GM21717 (cell line): ENCODE results near the gene B3GALT5.
"Not testable (repeated sequence)": the region's sequence is repeated elsewhere in the genome, so short reads cannot be mapped to it uniquely, and the experiment has no call there.

Experiments
- ATAC-seq: cut with Tn5 transposase; IDR thresholded peaks from one replicate; pipeline ENCODE4 v1.9.1; 2021; ENCODE audit warnings: mild to moderate bottlenecking, moderate library complexity; ENCODE audit not compliant: unreplicated experiment

B3GALT5 gene

GRCh38 chr21:39688010-39688409 lies 75.3 kb downstream of the B3GALT5 start:
- no peak for ATAC-seq

- not testable (repeated sequence) for ATAC-seq
Observed at GRCh38 chr21:39689860-39690259, 77.1 kb downstream of the B3GALT5 start.

- no peak for ATAC-seq
Observed at GRCh38 chr21:39690454-39690853, 77.7 kb downstream of the B3GALT5 start.

- ATAC-seq, result no peak
Observed at GRCh38 chr21:39694750-39695149, 82.0 kb downstream of the B3GALT5 start.

- no peak for ATAC-seq
Observed at GRCh38 chr21:39696196-39696595, 83.5 kb downstream of the B3GALT5 start.

GRCh38 chr21:39696618-39697017 lies 83.9 kb downstream of the B3GALT5 start:
- no peak for ATAC-seq

- no peak for ATAC-seq
Observed at GRCh38 chr21:39700318-39700717, 87.6 kb downstream of the B3GALT5 start.

GRCh38 chr21:39703578-39703977 lies 90.8 kb downstream of the B3GALT5 start:
- no peak for ATAC-seq

GRCh38 chr21:39705849-39706248 lies 93.1 kb downstream of the B3GALT5 start:
- ATAC-seq, result no peak

- no peak for ATAC-seq
Observed at GRCh38 chr21:39707316-39707715, 94.6 kb downstream of the B3GALT5 start.

GRCh38 chr21:39710866-39711265 lies 98.1 kb downstream of the B3GALT5 start:
- no peak for ATAC-seq

GRCh38 chr21:39712273-39712672 lies 99.5 kb downstream of the B3GALT5 start:
- ATAC-seq, result no peak

- no peak for ATAC-seq
Observed at GRCh38 chr21:39712976-39713375, 100.2 kb downstream of the B3GALT5 start.

GRCh38 chr21:39713905-39714304 lies 101.2 kb downstream of the B3GALT5 start:
- no peak for ATAC-seq

GRCh38 chr21:39714331-39714730 lies 101.6 kb downstream of the B3GALT5 start:
- no peak for ATAC-seq

GRCh38 chr21:39715804-39716397 lies 103.2 kb downstream of the B3GALT5 start:
- ATAC-seq, result no peak

GRCh38 chr21:39720126-39720778 lies 107.5 kb downstream of the B3GALT5 start:
- no peak for ATAC-seq

- ATAC-seq, result no peak
Observed at GRCh38 chr21:39721885-39722284, 109.1 kb downstream of the B3GALT5 start.
